Mesendoderm (in vitro differentiated cells): ENCODE data around the gene MAP2K7.
A peak's percentile ranks its signal among the peaks of the same experiment; 100 is the strongest.

Source experiments
- DNase-seq: peaks from one replicate; pipeline ENCODE4 v3.0.0; 2013
- H2AK5ac ChIP-seq: 2 replicates; pipeline ENCODE4 v1.6.1; 2013; ENCODE audit warnings: low read length, inconsistent platforms
- H2BK120ac ChIP-seq: 2 replicates; pipeline ENCODE4 v1.6.1; 2013; ENCODE audit warnings: low read depth, mild to moderate bottlenecking, low read length, moderate library complexity, mixed read lengths
- H2BK15ac ChIP-seq: replicated peaks from 2 replicates; pipeline ENCODE4 v1.6.1; 2013; ENCODE audit warnings: low read depth, mild to moderate bottlenecking, moderate library complexity
- H2BK5ac ChIP-seq: 2 replicates; pipeline ENCODE4 v1.6.1; 2013; ENCODE audit warnings: low read length, inconsistent platforms
- H3K18ac ChIP-seq: 2 replicates; pipeline ENCODE4 v1.6.1; 2013; ENCODE audit warnings: mild to moderate bottlenecking, low read length, mixed read lengths
- H3K23ac ChIP-seq: one replicate; pipeline ENCODE4 v1.6.1; 2013; ENCODE audit warnings: low read length
- H3K27ac ChIP-seq: 2 replicates; pipeline ENCODE4 v1.5.1; 2013; ENCODE audit warnings: low read depth, mild to moderate bottlenecking, inconsistent platforms, low read length, moderate library complexity
- H3K27me3 ChIP-seq: 2 replicates; pipeline ENCODE4 v1.6.1; 2013; ENCODE audit warnings: low read length, control low read depth, mild to moderate bottlenecking, inconsistent platforms; ENCODE audit not compliant: insufficient read depth, poor library complexity
- H3K36me3 ChIP-seq: 2 replicates; pipeline ENCODE4 v1.6.1; 2013; ENCODE audit warnings: low read length, inconsistent platforms; ENCODE audit not compliant: control insufficient read depth, insufficient read depth
- H3K4ac ChIP-seq: one replicate; pipeline ENCODE4 v1.6.1; 2013; ENCODE audit warnings: low read depth, mild to moderate bottlenecking, low read length, moderate library complexity
- H3K4me1 ChIP-seq: 2 replicates; pipeline ENCODE4 v1.6.1; 2013; ENCODE audit warnings: low read depth, low read length, inconsistent platforms; ENCODE audit not compliant: control insufficient read depth
- H3K4me2 ChIP-seq: 2 replicates; pipeline ENCODE4 v1.6.1; 2013; ENCODE audit warnings: low read length
- H3K4me3 ChIP-seq: 2 replicates; pipeline ENCODE4 v1.5.1; 2013; ENCODE audit warnings: mild to moderate bottlenecking, low read length
- H3K56ac ChIP-seq: one replicate; pipeline ENCODE4 v1.6.1; 2013; ENCODE audit warnings: low read length
- H3K79me1 ChIP-seq: 2 replicates; pipeline ENCODE4 v1.6.1; 2013; ENCODE audit warnings: low read length, inconsistent platforms
- H3K79me2 ChIP-seq: 2 replicates; pipeline ENCODE4 v1.6.1; 2013; ENCODE audit warnings: mild to moderate bottlenecking, low read length; ENCODE audit not compliant: control insufficient read depth, insufficient read depth
- H3K9ac ChIP-seq: 2 replicates; pipeline ENCODE4 v1.6.1; 2013; ENCODE audit warnings: low read length, inconsistent platforms
- H4K5ac ChIP-seq: one replicate; pipeline ENCODE4 v1.6.1; 2013; ENCODE audit warnings: low read length
- H4K8ac ChIP-seq: one replicate; pipeline ENCODE4 v1.6.1; 2013; ENCODE audit warnings: low read depth, mild to moderate bottlenecking, control low read depth, low read length, moderate library complexity
- WGBS: extraction: QIAGEN DNeasy Blood & Tissue Kit; methylation state at CpG from one replicate; pipeline ENCODE4 v1.1.7; 2013; ENCODE audit warnings: low lambda C conversion rate, missing lambda C conversion rate; ENCODE audit not compliant: insufficient coverage; ENCODE audit errors: extremely low coverage; 5-methylcytosine and 5-hydroxymethylcytosine counted together

MAP2K7 gene

DNA sequence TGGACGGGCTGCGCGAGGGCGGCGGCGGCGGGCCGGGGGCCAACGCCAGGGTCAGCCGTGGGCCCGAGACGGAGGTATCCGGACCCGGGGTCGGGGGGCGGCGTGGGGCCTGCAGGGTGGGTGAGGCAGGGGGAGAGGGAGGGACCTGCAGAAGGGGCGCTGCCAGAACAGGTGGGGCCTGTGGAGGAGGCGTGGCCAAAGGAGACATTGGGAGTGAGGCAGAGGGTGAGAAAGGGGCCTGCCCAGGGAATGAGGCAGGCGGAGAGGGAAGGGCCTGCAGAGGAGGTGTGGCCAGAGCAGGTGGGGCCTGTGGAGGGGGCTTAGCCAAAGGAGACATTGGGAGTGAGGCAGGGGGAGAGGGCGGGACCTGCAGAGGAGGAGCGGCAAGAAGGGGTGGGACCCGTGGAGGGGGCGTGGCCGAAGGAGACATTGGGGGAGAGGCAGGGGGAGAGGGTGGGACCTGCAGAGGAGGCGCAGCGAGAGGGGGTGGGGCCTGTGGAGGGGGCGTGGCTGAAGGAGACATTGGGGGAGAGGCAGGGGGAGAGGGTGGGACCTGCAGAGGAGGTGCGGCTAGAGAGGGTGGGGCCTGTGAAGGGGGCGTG, 33.7 kb upstream of the MAP2K7 start:
- H2AK5ac ChIP-seq: no peak overlapping the region
- no peaks in the 10 kb centered on the region for H3K4me1 ChIP-seq
- no CpG with 5 or more reads among the region's 30 CpGs for WGBS
- no peak overlapping the region for H3K27ac ChIP-seq
- H3K56ac ChIP-seq: no peak overlapping the region
- H2BK15ac ChIP-seq: no peak overlapping the region
- H3K23ac ChIP-seq: no peak overlapping the region
- no peak overlapping the region for H4K8ac ChIP-seq
- H3K4me3 ChIP-seq: no peak overlapping the region
- no peaks in the 10 kb centered on the region for H3K79me2 ChIP-seq
- H3K4me2 ChIP-seq: peak overlapping the region; percentile 52
- DNase-seq: peak; percentile 82
- H3K9ac ChIP-seq: no peak overlapping the region
- H4K5ac ChIP-seq: no peak overlapping the region
- no peaks in the 10 kb centered on the region for H3K36me3 ChIP-seq
- H2BK120ac ChIP-seq: no peak overlapping the region
- peaks cover 9% of the 10 kb centered on the region for H3K27me3 ChIP-seq
- H2BK5ac ChIP-seq: no peak overlapping the region
- no peak overlapping the region for H3K18ac ChIP-seq
- no peaks in the 10 kb centered on the region for H3K79me1 ChIP-seq
- no peak overlapping the region for H3K4ac ChIP-seq

DNA sequence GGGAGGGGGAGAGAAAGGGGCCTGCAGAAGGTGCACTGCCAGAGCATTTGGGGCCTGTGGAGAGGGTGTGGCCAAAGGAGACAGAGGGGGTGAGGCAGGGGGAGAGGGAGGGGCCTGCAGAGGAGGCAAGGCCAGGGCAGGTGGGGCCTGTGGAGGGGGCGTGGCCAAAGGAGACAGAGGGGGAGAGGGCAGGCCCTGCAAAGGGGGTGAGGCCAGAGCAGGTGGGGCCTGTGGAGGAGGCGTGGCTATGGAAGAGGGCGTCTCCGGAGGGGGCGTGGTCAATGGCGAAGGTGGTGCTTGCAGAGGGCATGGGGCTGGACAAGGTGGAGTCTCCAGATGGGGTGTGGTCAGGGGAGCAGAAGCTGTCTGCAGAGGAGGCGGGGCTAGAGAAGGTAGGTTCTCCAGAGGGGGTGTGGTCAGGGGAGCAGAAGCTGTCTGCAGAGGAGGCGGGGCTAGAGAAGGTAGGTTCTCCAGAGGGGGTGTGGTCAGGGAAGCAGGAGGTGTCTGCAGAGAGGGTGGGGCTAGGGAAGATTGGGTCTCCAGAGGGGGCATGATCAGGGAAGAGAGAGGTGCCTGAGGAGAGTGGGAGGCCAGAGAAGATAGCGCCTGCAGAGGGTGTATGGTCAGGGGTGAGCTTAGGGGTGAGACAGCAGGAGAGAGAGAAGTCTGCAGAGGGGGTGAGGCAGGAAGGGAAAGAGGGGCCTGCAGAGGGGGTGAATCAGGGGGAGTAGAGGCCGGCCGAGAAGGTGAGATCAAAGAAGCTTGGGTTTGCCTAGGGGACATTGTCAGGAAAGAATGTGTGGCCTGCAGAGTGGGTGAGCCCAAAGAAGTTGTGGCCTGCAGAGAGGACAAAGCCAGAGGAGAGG, 32.9 kb upstream of the MAP2K7 start:
- WGBS: no CpG with 5 or more reads among the region's 11 CpGs
- Histone ChIP-seq H3K27me3 (peaks cover 9% of the 10 kb centered on the region), H4K8ac (no peak overlapping the region), H3K4me3 (no peak overlapping the region), H3K36me3 (no peaks in the 10 kb centered on the region), H2BK5ac (no peak overlapping the region), H3K18ac (no peak overlapping the region), H3K27ac (no peak overlapping the region), H3K4me1 (no peaks in the 10 kb centered on the region), H3K4me2 (no peak overlapping the region), H3K9ac (no peak overlapping the region), H2BK15ac (no peak overlapping the region), H4K5ac (no peak overlapping the region), H2BK120ac (no peak overlapping the region), H2AK5ac (no peak overlapping the region), H3K4ac (no peak overlapping the region), H3K79me1 (no peaks in the 10 kb centered on the region), H3K23ac (no peak overlapping the region), H3K56ac (no peak overlapping the region), H3K79me2 (no peaks in the 10 kb centered on the region)
- DNase-seq: peak; percentile 81

DNA sequence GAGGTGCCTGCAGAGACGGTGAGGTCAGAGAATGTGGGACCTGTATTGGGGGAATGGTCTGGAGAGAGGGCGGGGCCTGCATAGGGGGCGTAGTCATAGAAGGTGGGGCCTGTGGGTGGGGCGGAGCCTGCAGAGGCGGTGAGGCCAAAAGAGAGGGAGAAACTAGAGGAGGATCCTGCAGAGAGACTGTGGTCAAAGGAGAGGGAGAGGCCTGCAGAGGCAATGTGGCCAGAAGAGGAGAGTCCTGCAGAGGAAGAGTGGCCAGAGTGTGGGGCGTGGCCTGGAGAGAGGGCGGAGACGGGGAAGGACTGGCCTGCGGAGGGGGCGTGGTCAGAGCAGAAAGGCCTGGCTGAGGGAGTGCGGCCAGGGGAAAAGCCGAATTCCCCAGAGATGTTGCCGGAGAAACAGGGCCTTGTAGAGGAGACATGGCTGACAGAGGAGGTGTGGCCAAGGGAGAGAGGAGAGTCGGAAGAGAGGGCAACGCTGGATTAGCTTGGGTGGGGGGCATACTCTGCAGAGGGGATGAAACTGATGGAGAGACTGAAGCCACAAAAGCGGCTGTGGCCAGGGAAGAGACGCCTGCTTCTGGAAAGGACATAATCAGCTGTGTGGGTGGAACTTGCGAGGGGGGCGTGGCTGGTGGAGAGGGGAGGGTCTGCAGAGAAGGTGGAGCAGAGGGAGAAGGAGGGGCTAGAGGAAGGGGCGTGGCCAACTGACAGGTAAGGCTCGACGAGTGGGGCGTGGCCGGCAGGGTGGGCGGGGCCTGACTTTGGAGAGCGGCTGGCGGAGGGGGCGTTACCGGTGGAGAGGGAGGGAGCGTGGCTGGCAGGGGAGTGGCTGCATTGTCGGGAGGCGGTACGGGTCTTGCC, 32.0 kb upstream of the MAP2K7 start:
- Histone ChIP-seq H3K27ac (no peak overlapping the region), H3K4me2 (peak overlapping the region; percentile 33), H2AK5ac (no peak overlapping the region), H3K56ac (peak overlapping the region; percentile 62), H2BK120ac (no peak overlapping the region), H2BK5ac (no peak overlapping the region), H3K4ac (no peak overlapping the region), H3K9ac (no peak overlapping the region), H2BK15ac (no peak overlapping the region), H3K27me3 (peaks cover 9% of the 10 kb centered on the region), H3K18ac (no peak overlapping the region), H3K4me1 (no peaks in the 10 kb centered on the region), H3K23ac (no peak overlapping the region), H3K79me2 (no peaks in the 10 kb centered on the region), H4K5ac (no peak overlapping the region), H4K8ac (no peak overlapping the region), H3K79me1 (no peaks in the 10 kb centered on the region), H3K36me3 (no peaks in the 10 kb centered on the region), H3K4me3 (no peak overlapping the region)
- DNase-seq: peak; percentile 97
- no CpG with 5 or more reads among the region's 33 CpGs for WGBS

DNA sequence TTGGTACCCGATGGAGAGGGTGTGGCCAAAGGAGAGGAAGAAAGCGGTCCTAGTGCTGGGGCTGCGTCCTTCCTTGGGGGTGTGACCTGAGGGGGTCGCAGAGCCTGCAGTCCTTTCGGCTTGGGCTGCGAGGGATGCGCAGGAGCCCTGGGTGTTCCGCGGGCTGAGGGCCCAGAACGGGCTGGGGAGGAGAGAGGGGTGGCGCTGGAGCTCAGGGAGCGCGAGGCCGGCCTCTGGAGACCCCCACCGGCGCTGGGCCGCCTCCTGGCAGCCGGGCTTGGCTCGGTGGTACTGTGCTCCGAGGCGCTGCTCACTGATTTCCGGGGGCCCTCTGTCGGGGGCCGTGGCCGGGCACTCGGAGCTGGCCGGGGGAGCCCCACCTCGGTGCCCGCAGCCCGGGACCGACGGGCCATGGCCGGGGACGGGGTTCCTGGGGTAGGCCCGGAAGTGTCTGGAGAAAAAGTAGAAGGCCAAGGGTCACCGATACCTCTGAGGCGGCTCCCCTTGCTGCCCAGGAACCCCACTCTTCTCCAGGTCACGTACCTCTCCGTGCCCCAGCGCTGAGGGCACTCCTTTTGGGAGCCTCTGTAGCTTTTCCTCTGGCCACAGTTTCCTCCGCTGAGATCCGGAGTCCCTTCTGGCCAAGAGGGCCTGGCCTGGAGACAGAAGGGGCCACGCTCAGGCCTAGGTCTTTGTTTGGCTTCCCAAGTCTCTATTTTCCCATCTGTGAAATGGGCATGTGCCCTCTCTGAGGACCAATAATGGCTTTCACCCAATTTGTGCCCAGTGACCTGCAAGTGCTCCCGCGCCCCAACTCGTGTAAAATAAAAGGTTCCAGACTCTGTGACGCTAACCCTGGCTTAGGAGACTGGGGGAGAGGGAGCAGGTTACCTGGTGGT, 31.1 kb upstream of the MAP2K7 start:
- Histone ChIP-seq H3K79me2 (no peaks in the 10 kb centered on the region), H3K9ac (no peak overlapping the region), H2BK5ac (no peak overlapping the region), H3K36me3 (no peaks in the 10 kb centered on the region), H3K27ac (no peak overlapping the region), H2BK15ac (no peak overlapping the region), H4K5ac (no peak overlapping the region), H3K56ac (no peak overlapping the region), H3K79me1 (no peaks in the 10 kb centered on the region), H3K4me1 (no peaks in the 10 kb centered on the region), H3K23ac (no peak overlapping the region), H3K4me2 (peak overlapping the region; percentile 25), H4K8ac (no peak overlapping the region), H3K18ac (no peak overlapping the region), H3K4me3 (no peak overlapping the region), H3K27me3 (peaks cover 7% of the 10 kb centered on the region), H2BK120ac (no peak overlapping the region), H2AK5ac (no peak overlapping the region), H3K4ac (no peak overlapping the region)
- DNase-seq: no peak
- no CpG with 5 or more reads among the region's 47 CpGs for WGBS

DNA sequence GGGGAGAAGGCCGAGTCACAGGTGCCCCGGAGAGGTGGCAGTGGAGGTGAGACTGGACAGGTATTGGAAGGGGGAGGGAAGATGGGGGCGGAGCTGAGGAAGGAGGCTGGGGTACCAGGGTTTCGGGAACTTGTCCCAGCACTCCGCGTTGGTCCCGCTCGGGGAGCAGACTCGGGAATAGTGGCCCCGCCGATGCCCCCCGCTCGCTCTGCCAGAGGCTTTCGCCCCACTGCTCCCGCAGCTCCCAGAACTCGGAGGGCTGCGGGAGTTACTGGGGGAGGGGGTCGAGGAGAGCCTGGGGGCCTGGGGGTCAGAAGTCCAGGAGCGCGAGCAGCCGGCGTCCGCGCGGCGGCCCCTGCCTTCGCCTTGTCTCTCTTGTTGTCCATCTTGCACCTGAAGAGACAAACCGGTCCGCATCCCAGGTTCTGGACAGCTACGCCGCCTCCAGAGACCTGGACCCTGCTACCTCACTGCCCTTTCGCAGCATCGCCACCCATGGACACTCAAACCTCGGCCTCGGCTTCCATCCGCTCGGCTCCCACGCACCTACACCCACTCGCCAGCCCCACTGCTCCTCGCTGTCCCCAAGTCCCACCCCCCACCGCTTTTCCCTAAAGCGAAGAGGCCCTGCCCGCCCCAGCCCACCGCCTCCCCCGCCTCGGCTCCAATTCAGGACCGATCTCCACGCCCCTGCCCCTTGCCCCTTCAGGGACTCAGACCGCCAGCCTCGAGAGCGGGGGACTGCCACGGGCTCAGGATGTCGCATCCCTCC, 30.2 kb upstream of the MAP2K7 start:
- H3K79me1 ChIP-seq: no peaks in the 10 kb centered on the region
- no peak overlapping the region for H4K5ac ChIP-seq
- DNase-seq: no peak
- H3K27me3 ChIP-seq: peaks cover 7% of the 10 kb centered on the region
- no peaks in the 10 kb centered on the region for H3K79me2 ChIP-seq
- no peak overlapping the region for H3K23ac ChIP-seq
- H3K4me1 ChIP-seq: no peaks in the 10 kb centered on the region
- no peak overlapping the region for H4K8ac ChIP-seq
- no peak overlapping the region for H2BK120ac ChIP-seq
- no peaks in the 10 kb centered on the region for H3K36me3 ChIP-seq
- H3K4me3 ChIP-seq: no peak overlapping the region
- no CpG with 5 or more reads among the region's 53 CpGs for WGBS
- H2AK5ac ChIP-seq: no peak overlapping the region
- peak overlapping the region; percentile 22 for H3K18ac ChIP-seq
- H3K4me2 ChIP-seq: peak overlapping the region; percentile 22
- no peak overlapping the region for H3K9ac ChIP-seq
- H3K4ac ChIP-seq: no peak overlapping the region
- H2BK15ac ChIP-seq: no peak overlapping the region
- H2BK5ac ChIP-seq: no peak overlapping the region
- H3K27ac ChIP-seq: no peak overlapping the region
- peak overlapping the region; percentile 49 for H3K56ac ChIP-seq
